DMS153 treated with DMSO at 0.1 percent for 48 hours (cell line): ENCODE measurements around the gene SUMO3.
"Not testable (repeated sequence)": the region's sequence is repeated elsewhere in the genome, so short reads cannot be mapped to it uniquely, and the experiment has no call there.

Experiments used
- DNase-seq: peaks from one replicate; lab custom pipeline; 2025; ENCODE audit not compliant: unreplicated experiment; lab: John Stamatoyannopoulos, UW

Gene SUMO3

GRCh38 chr21:44847261-44848056, 29.6 kb upstream of the SUMO3 start:
- DNase-seq, result no peak

DNA sequence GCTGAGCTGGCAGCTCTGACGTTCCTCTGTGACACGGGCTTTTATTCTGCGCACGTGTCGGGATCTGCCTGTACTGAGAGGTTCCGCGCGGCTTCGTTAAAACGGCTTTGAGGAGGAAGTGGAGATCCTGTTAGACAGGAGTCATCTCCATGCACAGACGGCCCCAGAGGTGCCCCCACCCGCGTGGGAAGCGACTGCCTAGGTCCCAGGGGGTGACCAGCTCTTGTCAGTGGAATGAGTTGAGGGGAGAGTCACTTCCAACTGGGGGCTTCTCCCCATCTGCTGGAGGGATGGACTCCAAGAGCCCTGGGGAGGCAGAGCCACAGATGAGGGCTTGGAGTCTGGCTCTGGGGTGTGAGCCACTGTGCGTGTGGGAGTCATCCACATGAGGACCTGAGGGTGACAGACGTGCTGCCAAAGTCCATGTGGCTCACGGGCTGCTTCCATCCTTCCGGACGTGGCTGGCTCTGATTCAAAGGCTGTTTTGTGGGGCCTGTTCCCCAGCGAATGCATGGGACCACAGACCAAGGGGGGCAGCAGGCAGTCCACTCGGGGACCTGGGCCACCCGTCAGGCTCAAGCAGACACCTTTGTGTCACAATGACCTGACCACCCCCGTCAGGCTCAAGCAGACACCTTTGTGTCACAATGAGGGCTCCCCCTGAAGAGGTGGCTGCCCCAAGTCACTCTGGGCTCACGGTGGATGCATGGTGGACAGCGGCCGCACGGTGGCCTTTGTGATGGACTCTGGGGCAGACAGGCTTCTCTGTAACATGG, 28.8 kb upstream of the SUMO3 start:
- no peak for DNase-seq

DNA sequence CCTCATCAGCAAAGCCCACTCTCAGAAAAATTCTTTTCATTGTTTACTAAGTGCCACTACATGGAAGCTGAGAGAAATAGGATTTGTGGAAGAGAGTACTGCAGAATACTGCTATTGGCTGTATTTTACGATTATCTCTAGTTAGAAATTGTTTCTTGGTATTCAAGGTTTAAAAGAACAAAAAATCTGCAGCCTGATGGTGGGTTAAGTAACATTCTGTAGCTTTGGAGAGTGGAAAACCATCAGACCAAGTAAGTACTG, 28.3 kb upstream of the SUMO3 start:
- no peak for DNase-seq

- peak; percentile 55 for DNase-seq
These were observed 27.8 kb upstream of the SUMO3 start for GRCh38 chr21:44845418-44846223.

DNA sequence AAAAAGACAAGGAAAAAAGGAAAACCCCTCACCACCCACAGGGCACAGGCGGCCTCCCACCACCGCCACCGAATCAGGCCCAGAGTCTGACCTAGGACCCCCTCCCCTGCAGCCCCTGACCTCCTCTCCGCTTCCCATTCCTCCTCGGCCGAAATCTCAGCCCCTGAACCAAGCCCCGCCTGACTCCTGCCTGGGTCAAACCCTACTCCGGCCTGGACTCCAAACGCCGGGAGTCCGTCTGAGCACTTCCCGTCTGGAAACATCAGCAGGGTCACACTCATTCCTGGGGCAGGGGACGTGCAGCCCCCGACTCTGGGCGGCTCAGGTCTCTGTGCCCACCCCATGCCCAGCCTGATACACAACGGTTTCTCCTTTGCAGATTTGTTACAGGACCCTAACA, 26.4 kb upstream of the SUMO3 start:
- DNase-seq, result no peak

GRCh38 chr21:44842721-44843445, 25.0 kb upstream of the SUMO3 start:
- DNase-seq, result no peak

DNA sequence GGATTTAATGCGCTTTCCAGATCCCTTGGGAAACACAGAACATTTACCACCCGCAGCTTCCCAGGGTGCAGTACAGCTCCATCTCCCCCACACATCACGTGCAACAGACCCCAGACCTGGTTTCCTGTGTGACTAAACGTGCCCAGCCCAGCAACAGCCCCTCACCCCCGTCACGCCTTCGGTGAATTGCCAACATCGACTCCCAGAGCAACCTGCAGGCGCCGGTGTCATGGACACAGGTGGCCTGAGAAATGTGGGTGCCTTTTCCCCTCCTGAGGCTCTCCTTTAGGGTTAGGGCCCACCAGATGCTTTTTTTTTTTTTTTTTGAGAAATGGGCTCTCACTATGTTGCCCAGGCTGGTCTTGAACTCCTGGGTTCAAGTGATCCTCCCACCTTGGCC, 24.2 kb upstream of the SUMO3 start:
- no peak for DNase-seq

GRCh38 chr21:44840771-44841170, 22.9 kb upstream of the SUMO3 start:
- no peak for DNase-seq

GRCh38 chr21:44838951-44839350, 21.1 kb upstream of the SUMO3 start:
- DNase-seq, result no peak

GRCh38 chr21:44838039-44838895, 20.4 kb upstream of the SUMO3 start:
- no peak for DNase-seq

- no peak for DNase-seq
These were observed 19.7 kb upstream of the SUMO3 start for GRCh38 chr21:44837537-44837936.

DNA sequence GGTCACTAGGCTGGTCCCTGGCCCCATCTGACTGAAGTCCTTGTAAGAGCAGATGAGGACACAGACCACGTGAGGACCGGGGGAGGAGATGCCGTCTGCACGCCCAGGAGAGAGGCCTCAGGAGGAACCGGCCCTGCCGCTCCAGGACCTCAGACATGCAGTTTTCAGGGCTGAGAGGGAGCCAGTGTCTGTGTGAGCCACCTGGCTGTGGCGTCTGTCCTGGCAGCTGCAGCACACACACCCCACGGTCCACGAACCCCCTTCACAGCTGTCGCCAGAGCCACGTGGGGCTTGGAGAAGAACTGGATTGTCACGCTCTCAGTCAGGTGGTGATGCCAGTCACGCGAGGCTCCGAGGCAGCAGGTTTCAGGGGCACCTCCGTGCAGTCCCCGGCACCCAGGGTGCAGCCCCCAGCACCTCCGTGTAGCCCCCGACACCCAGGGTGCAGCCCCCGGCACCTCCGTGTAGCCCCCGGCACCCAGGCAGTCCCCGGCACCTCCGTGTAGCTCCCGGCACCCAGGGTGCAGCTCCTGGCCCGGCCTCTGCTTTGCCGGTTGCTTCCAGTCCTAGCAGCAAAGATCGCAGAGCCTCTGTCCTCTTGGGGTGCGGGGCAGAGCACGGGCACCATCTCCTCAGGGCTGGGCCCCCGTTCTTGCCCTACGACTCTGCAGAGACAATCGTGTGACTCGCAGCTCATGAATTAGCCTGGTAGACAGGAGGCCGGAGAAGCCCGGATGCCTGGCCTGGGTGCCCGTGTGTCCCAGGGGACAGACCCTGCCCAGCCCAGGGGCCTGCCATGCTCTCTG, 19.0 kb upstream of the SUMO3 start:
- peak; percentile 4 for DNase-seq

DNA sequence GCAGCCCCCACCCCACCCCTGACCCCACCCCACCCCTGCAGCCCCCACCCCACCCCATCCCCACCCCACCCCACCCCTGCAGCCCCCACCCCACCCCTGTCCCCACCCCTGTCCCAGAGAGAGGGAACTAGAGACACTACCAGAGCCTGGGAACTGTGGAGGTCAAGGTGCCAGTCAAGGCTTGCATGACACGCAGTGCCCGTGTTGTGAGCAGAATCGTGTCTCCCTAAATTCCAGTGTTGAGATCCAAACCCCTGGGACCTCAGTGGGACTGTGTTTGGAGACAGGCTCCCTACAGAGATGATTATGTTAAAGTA, 18.4 kb upstream of the SUMO3 start:
- DNase-seq, result no peak

DNA sequence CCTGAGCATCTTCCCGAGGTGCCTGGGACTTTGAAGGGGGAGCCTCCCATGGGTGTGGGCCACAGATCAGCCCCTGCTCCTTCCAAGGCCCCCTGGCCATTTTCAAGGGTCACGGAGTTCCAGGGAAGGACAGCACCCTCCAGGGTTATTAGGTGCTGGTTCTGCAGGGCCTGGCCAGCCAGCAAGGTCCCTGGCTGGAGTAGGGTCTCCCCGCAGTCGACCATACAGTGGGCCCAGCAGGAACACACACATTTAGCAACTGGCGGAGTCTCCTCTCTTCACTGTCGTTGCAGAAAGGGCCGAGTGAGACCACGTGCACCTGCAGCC, 17.7 kb upstream of the SUMO3 start:
- DNase-seq, result no peak

DNA sequence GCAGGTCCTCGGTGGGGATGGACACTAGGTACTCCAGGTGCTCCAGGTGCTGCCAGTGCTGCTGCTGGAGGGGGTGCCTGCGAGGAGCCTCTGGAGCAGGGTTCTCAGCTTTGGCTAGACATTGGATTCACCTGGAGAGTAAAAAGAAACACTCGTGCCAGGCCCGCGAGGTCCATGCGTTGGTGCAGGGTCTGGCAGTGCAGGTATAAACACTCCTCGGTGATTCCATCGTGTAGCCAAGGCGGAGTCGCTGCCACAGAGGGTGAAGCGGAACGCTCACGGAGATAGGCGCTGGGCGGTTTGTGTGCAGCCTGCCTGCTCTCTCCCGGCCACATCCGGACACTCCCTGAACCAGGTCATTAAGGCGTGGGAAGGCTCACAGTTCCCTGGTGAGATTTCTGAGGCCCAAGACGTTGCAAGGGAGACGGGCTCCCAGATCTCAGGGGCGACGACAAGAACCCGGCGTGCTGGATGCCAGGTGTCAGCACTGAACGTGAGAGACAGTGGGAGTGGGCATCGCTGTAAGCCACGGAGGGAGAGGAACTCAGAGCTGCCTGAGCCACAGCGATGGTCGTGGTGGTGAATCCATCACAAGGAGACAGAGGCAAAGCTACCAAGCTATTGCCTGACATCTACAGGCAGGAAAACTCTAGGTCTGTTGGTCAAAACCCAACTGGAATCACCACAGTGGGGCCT, 17.2 kb upstream of the SUMO3 start:
- DNase-seq, result no peak

GRCh38 chr21:44834231-44834950, 16.5 kb upstream of the SUMO3 start:
- no peak for DNase-seq

- no peak for DNase-seq
These were observed 15.8 kb upstream of the SUMO3 start for GRCh38 chr21:44833663-44834062.

- not testable (repeated sequence) for DNase-seq
These were observed 14.8 kb upstream of the SUMO3 start for GRCh38 chr21:44832516-44833255.
